Erythroblast (primary cell): ENCODE measurements around the gene KCNH1.
"Not testable (repeated sequence)": the region's sequence is repeated elsewhere in the genome, so short reads cannot be mapped to it uniquely, and the experiment has no call there.

Experiments
- GATA1 ChIP-seq: IDR thresholded peaks from 2 replicates; pipeline ENCODE4 v1.6.1; 2011; ENCODE audit warnings: low read depth, mild to moderate bottlenecking, control low read depth, low read length, moderate library complexity
- POLR2A ChIP-seq: IDR thresholded peaks from 2 replicates; pipeline ENCODE4 v1.6.1; 2011; ENCODE audit warnings: mild to moderate bottlenecking, low read length

- not testable (repeated sequence) for TF ChIP-seq POLR2A, GATA1
Observed at GRCh38 chr1:211041838-211042237, 92.1 kb downstream of the KCNH1 start.
